Measurements from ENCODE around the gene RANBP10. TPM values are rescaled to one million over a fixed set of nuclear protein-coding genes. Genes with fewer than 3 reads are reported as not detected.

RANBP10 gene
- total and polyA plus RNA-seq, 9 of the 15 experiments (the other 6 are each of a cell fraction or from before 2014, with no cell fraction given): 0.61 to 19.3 (median 5.9) TPM

- TF ChIP-seq, protein P1, sequence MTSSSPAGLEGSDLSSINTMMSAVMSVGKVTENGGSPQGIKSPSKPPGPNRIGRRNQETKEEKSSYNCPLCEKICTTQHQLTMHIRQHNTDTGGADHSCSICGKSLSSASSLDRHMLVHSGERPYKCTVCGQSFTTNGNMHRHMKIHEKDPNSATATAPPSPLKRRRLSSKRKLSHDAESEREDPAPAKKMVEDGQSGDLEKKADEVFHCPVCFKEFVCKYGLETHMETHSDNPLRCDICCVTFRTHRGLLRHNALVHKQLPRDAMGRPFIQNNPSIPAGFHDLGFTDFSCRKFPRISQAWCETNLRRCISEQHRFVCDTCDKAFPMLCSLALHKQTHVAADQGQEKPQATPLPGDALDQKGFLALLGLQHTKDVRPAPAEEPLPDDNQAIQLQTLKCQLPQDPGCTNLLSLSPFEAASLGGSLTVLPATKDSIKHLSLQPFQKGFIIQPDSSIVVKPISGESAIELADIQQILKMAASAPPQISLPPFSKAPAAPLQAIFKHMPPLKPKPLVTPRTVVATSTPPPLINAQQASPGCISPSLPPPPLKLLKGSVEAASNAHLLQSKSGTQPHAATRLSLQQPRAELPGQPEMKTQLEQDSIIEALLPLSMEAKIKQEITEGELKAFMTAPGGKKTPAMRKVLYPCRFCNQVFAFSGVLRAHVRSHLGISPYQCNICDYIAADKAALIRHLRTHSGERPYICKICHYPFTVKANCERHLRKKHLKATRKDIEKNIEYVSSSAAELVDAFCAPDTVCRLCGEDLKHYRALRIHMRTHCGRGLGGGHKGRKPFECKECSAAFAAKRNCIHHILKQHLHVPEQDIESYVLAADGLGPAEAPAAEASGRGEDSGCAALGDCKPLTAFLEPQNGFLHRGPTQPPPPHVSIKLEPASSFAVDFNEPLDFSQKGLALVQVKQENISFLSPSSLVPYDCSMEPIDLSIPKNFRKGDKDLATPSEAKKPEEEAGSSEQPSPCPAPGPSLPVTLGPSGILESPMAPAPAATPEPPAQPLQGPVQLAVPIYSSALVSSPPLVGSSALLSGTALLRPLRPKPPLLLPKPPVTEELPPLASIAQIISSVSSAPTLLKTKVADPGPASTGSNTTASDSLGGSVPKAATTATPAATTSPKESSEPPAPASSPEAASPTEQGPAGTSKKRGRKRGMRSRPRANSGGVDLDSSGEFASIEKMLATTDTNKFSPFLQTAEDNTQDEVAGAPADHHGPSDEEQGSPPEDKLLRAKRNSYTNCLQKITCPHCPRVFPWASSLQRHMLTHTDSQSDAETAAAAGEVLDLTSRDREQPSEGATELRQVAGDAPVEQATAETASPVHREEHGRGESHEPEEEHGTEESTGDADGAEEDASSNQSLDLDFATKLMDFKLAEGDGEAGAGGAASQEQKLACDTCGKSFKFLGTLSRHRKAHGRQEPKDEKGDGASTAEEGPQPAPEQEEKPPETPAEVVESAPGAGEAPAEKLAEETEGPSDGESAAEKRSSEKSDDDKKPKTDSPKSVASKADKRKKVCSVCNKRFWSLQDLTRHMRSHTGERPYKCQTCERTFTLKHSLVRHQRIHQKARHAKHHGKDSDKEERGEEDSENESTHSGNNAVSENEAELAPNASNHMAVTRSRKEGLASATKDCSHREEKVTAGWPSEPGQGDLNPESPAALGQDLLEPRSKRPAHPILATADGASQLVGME (CRISPR knock-in tag; IDR thresholded peaks at IDR 0.05): 0 out of 2 replicates have a peak, but pooled peaks have one; percentile 52
- TF ChIP-seq BCL6 (CRISPR knock-in tag; IDR thresholded peaks at IDR 0.05): peak; percentile 74
- TF ChIP-seq ELF4 (CRISPR knock-in tag; IDR thresholded peaks at IDR 0.05): peak; percentile 49
- peak; percentile 92 for TF ChIP-seq MXI1 (IDR thresholded peaks at IDR 0.05; ENCODE audit: low read depth, low read length)
- TF ChIP-seq CCNT2 (IDR thresholded peaks at IDR 0.05; ENCODE audit: borderline replicate concordance, extremely low read depth, insufficient read length, low read depth, low read length): peak; percentile 64
- TF ChIP-seq RNF2 (IDR thresholded peaks at IDR 0.05): 0 out of 2 replicates have a peak, but pooled peaks have one; percentile 29
- TF ChIP-seq CSDE1 (IDR thresholded peaks at IDR 0.05): peak in 1 of 2 experiments; percentile 79; a peak in 2 of 4 replicates
- TF ChIP-seq, protein P2, sequence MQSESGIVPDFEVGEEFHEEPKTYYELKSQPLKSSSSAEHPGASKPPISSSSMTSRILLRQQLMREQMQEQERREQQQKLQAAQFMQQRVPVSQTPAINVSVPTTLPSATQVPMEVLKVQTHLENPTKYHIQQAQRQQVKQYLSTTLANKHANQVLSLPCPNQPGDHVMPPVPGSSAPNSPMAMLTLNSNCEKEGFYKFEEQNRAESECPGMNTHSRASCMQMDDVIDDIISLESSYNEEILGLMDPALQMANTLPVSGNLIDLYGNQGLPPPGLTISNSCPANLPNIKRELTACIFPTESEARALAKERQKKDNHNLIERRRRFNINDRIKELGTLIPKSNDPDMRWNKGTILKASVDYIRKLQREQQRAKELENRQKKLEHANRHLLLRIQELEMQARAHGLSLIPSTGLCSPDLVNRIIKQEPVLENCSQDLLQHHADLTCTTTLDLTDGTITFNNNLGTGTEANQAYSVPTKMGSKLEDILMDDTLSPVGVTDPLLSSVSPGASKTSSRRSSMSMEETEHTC (IDR thresholded peaks at IDR 0.05): 0 out of 2 replicates have a peak, but pooled peaks have one; percentile 32
- TF ChIP-seq, protein P3, sequence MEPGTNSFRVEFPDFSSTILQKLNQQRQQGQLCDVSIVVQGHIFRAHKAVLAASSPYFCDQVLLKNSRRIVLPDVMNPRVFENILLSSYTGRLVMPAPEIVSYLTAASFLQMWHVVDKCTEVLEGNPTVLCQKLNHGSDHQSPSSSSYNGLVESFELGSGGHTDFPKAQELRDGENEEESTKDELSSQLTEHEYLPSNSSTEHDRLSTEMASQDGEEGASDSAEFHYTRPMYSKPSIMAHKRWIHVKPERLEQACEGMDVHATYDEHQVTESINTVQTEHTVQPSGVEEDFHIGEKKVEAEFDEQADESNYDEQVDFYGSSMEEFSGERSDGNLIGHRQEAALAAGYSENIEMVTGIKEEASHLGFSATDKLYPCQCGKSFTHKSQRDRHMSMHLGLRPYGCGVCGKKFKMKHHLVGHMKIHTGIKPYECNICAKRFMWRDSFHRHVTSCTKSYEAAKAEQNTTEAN (CRISPR knock-in tag; IDR thresholded peaks at IDR 0.05): no peak
- TF ChIP-seq SETDB1 (IDR thresholded peaks at IDR 0.05; ENCODE audit: low read length): no peak
- 0 out of 2 replicates have a peak, but pooled peaks have one; percentile 10 for TF ChIP-seq MAX (CRISPR knock-in tag; IDR thresholded peaks at IDR 0.05)
- no peak for TF ChIP-seq TCFL5 (CRISPR knock-in tag; conservative IDR thresholded peaks at IDR 0.05)
- TF ChIP-seq ZNF764 (CRISPR knock-in tag; IDR thresholded peaks at IDR 0.05; ENCODE audit: low read depth): 0 out of 2 replicates have a peak, but pooled peaks have one; percentile 29
- TF ChIP-seq ZNF143 (CRISPR knock-in tag; IDR thresholded peaks at IDR 0.05): peak; percentile 98
- TF ChIP-seq WHSC1 (IDR thresholded peaks at IDR 0.05; ENCODE audit: low read length): no peak
- 0 out of 4 replicates have a peak, but pooled peaks of 1 of the 2 experiments have one; percentile 40 for TF ChIP-seq FOXK2 (conservative IDR thresholded peaks at IDR 0.05 in 1 of 2, IDR thresholded peaks at IDR 0.05 in 1 of 2; ENCODE audit: low read depth in 2 of 2)
- 0 out of 2 replicates have a peak, but pooled peaks have one; percentile 1 for TF ChIP-seq TCF7 (IDR thresholded peaks at IDR 0.05; ENCODE audit: borderline replicate concordance)
- TF ChIP-seq ZNF124 (CRISPR knock-in tag; IDR thresholded peaks at IDR 0.05): no peak
- TF ChIP-seq RBM14 (IDR thresholded peaks at IDR 0.05; ENCODE audit: borderline replicate concordance, insufficient read depth, low read depth, low read length): no peak
- TF ChIP-seq CREM (IDR thresholded peaks at IDR 0.05; ENCODE audit: low read depth): peak; percentile 89
Observed at GRCh38 chr16:67806428-67807147, at the start of gene RANBP10, which contains the start of gene TSNAXIP1 (continued).
